ENCODE measurements around the gene PIGW. TPM values are rescaled to one million over a fixed set of nuclear protein-coding genes. Genes with fewer than 3 reads are reported as not detected.
"Not testable (repeated sequence)": the region's sequence is repeated elsewhere in the genome, so short reads cannot be mapped to it uniquely, and the experiment has no call there.

PIGW gene
- total RNA-seq, 1 donor from 2014 or later, result 4.3 TPM

- peak; percentile 38 for DNase-seq (ENCODE audit: low spot score)
- intact Hi-C loops (cut with DNase I), result no loop called here
Measured at GRCh38 chr17:36506249-36506826, 28.4 kb upstream of the PIGW start.

GRCh38 chr17:36506831-36507230 lies 28.0 kb upstream of the PIGW start:
- DNase-seq (ENCODE audit: low spot score), result peak; percentile 31
- intact Hi-C loops (cut with DNase I), result no loop called here

- intact Hi-C loops (cut with DNase I), result no loop called here
- peak; percentile 53 for DNase-seq (ENCODE audit: low spot score)
Measured at GRCh38 chr17:36507266-36507665, 27.5 kb upstream of the PIGW start.

GRCh38 chr17:36508439-36508838 lies 26.3 kb upstream of the PIGW start:
- DNase-seq (ENCODE audit: low spot score); intact Hi-C loops (cut with DNase I): not testable (repeated sequence)

GRCh38 chr17:36509272-36509985 lies 25.4 kb upstream of the PIGW start:
- DNase-seq (ENCODE audit: low spot score), result peak; percentile 51
- intact Hi-C loops (cut with DNase I), result no loop called here

GRCh38 chr17:36510636-36511035 lies 24.2 kb upstream of the PIGW start:
- peak; percentile 55 for DNase-seq (ENCODE audit: low spot score)
- intact Hi-C loops (cut with DNase I), result no loop called here

- intact Hi-C loops (cut with DNase I), result no loop called here
Measured at GRCh38 chr17:36511216-36511615, 23.6 kb upstream of the PIGW start.

GRCh38 chr17:36512641-36513040 lies 22.1 kb upstream of the PIGW start:
- DNase-seq (ENCODE audit: low spot score), result peak; percentile 54
- intact Hi-C loops (cut with DNase I), result no loop called here

More at GRCh38 chr17:36511216-36511615, 23.6 kb upstream of the PIGW start:
- DNase-seq (ENCODE audit: low spot score), result peak; percentile 62

GRCh38 chr17:36514856-36515255 lies 19.9 kb upstream of the PIGW start:
- DNase-seq (ENCODE audit: low spot score), result peak; percentile 24
- intact Hi-C loops (cut with DNase I), result no loop called here

- intact Hi-C loops (cut with DNase I), result no loop called here
Measured at GRCh38 chr17:36515837-36516236, 18.9 kb upstream of the PIGW start.

GRCh38 chr17:36523113-36523512 lies 11.7 kb upstream of the PIGW start:
- no peak for DNase-seq (ENCODE audit: low spot score)
- intact Hi-C loops (cut with DNase I), result no loop called here

More at GRCh38 chr17:36515837-36516236, 18.9 kb upstream of the PIGW start:
- peak; percentile 43 for DNase-seq (ENCODE audit: low spot score)

- intact Hi-C loops (cut with DNase I), result no loop called here
- peak; percentile 31 for DNase-seq (ENCODE audit: low spot score)
Measured at GRCh38 chr17:36524428-36524876, 10.3 kb upstream of the PIGW start.

- DNase-seq (ENCODE audit: low spot score), result peak; percentile 35
- intact Hi-C loops (cut with DNase I), result no loop called here
Measured at GRCh38 chr17:36525113-36525512, 9.7 kb upstream of the PIGW start.

GRCh38 chr17:36525888-36526287 lies 8.9 kb upstream of the PIGW start:
- intact Hi-C loops (cut with DNase I), result no loop called here
- DNase-seq (ENCODE audit: low spot score), result peak; percentile 67

GRCh38 chr17:36527621-36528250 lies 7.1 kb upstream of the PIGW start:
- intact Hi-C loops (cut with DNase I), result no loop called here
- peak; percentile 62 for DNase-seq (ENCODE audit: low spot score)

GRCh38 chr17:36529121-36529520 lies 5.7 kb upstream of the PIGW start:
- intact Hi-C loops (cut with DNase I), result no loop called here
- DNase-seq (ENCODE audit: low spot score), result no peak

- DNase-seq (ENCODE audit: low spot score), result peak; percentile 55
- intact Hi-C loops (cut with DNase I), result no loop called here
Measured at GRCh38 chr17:36532435-36532975, 2.3 kb upstream of the PIGW start.

GRCh38 chr17:36533935-36534839 lies 600 bp upstream of the PIGW start:
- peak; percentile 76 for DNase-seq (ENCODE audit: low spot score)
- intact Hi-C loops (cut with DNase I), result no loop called here

- intact Hi-C loops (cut with DNase I), result loop anchor here (1.0 to 5.0 kb wide), 2 partner anchors 9 to 67 kb away; partner anchors contain the start of genes GGNBP2 and MRM1
- no peak for DNase-seq (ENCODE audit: low spot score)
Measured at GRCh38 chr17:36535669-36536081, 888 bp downstream of the PIGW start.
